Measurements from ENCODE around the gene ABHD2. TPM values are rescaled to one million over a fixed set of nuclear protein-coding genes. Genes with fewer than 3 reads are reported as not detected.

The ABHD2 gene
- total and polyA plus RNA-seq, 9 donors = 17.0 to 107 (median 89.5) TPM

GRCh38 chr15:89211678-89212170 is 123.5 kb downstream of the ABHD2 start:
- Histone ChIP-seq H3K4me3 (no peak overlapping the region), H3K36me3 (no peaks in the 10 kb centered on the region), H3K27ac (no peak overlapping the region), H3K27me3 (no peaks in the 10 kb centered on the region), H3K9me3 (no peaks in the 10 kb centered on the region), H3K4me1 (ENCODE audit: insufficient read depth) (no peaks in the 10 kb centered on the region)
- intact Hi-C loops (cut with DNase I) = loop anchor here in 1 of 4 donors (10.0 kb wide), 1 partner anchor 223 kb away; no protein-coding TSS in a partner anchor
- TF ChIP-seq POLR2A (IDR thresholded peaks at IDR 0.05) (no peak), EP300 (IDR thresholded peaks at IDR 0.05) (no peak), CTCF (IDR thresholded peaks at IDR 0.05) (no peak)
- WGBS, 3 donors = 68 to 75% (median 70%) methylated on average over 5 of the region's 5 CpGs
- no peak for DNase-seq

- Histone ChIP-seq H3K4me3 (no peak overlapping the region), H3K9me3 (no peaks in the 10 kb centered on the region), H3K4me1 (ENCODE audit: insufficient read depth) (no peaks in the 10 kb centered on the region), H3K27me3 (no peaks in the 10 kb centered on the region), H3K27ac (no peak overlapping the region), H3K36me3 (no peaks in the 10 kb centered on the region)
- no peak for DNase-seq
- no peak for TF ChIP-seq POLR2A (IDR thresholded peaks at IDR 0.05)
- intact Hi-C loops (cut with DNase I) = loop anchor here in 1 of 4 donors (10.0 kb wide), 1 partner anchor 219 kb away; no protein-coding TSS in a partner anchor
- 75 to 80% (median 76%) methylated on average over 2 of the region's 2 CpGs for WGBS, 3 donors
Observed at GRCh38 chr15:89215627-89216026, 127.4 kb downstream of the ABHD2 start.

GRCh38 chr15:89217031-89217430 is 128.8 kb downstream of the ABHD2 start:
- no peak overlapping the region for H3K4me3 ChIP-seq
- DNase-seq = no peak
- no peaks in the 10 kb centered on the region for H3K9me3 ChIP-seq
- no peak overlapping the region for H3K27ac ChIP-seq
- intact Hi-C loops (cut with DNase I) = loop anchor here in 1 of 4 donors (10.0 kb wide), 1 partner anchor 218 kb away; no protein-coding TSS in a partner anchor
- no peaks in the 10 kb centered on the region for H3K27me3 ChIP-seq
- TF ChIP-seq EP300 (IDR thresholded peaks at IDR 0.05) (no peak), POLR2A (IDR thresholded peaks at IDR 0.05) (no peak), CTCF (IDR thresholded peaks at IDR 0.05) (no peak)
- WGBS, 3 donors = 85 to 88% (median 87%) methylated on average over 20 of the region's 20 CpGs
- H3K4me1 ChIP-seq (ENCODE audit: insufficient read depth) = no peaks in the 10 kb centered on the region
- no peaks in the 10 kb centered on the region for H3K36me3 ChIP-seq

GRCh38 chr15:89217686-89218376 is 129.6 kb downstream of the ABHD2 start:
- H3K27ac ChIP-seq = no peak overlapping the region

More at GRCh38 chr15:89217686-89218376, 129.6 kb downstream of the ABHD2 start:
- intact Hi-C loops (cut with DNase I) = loop anchor here in 1 of 4 donors (10.0 kb wide), 1 partner anchor 217 kb away; no protein-coding TSS in a partner anchor
- Histone ChIP-seq H3K4me3 (no peak overlapping the region), H3K9me3 (no peaks in the 10 kb centered on the region), H3K4me1 (ENCODE audit: insufficient read depth) (no peaks in the 10 kb centered on the region), H3K27me3 (no peaks in the 10 kb centered on the region), H3K36me3 (no peaks in the 10 kb centered on the region)
- no peak for DNase-seq
- 42 to 46% (median 45%) methylated on average over 6 of the region's 6 CpGs for WGBS, 3 donors
- no peak for TF ChIP-seq EP300 (IDR thresholded peaks at IDR 0.05)
- no peak for TF ChIP-seq CTCF (IDR thresholded peaks at IDR 0.05)

Measured in ovary (tissue), 9 donors.